Right ventricle myocardium inferior (tissue), 1 donor: Measurements from ENCODE around the gene STT3B. TPM values are rescaled to one million over a fixed set of nuclear protein-coding genes. Genes with fewer than 3 reads are reported as not detected.

Source experiments
- ATAC-seq: fragments of 200-7000 bp; cut with Tn5 transposase; one replicate; pipeline ENCODE4 v1.9.1; 2020; ENCODE audit warnings: mild to moderate bottlenecking, moderate library complexity
- DNase-seq: peaks from one replicate; pipeline ENCODE4 v3.0.0; 2021; ENCODE audit errors: missing footprints
- intact Hi-C: fragments of 100-400 bp; cut with DNase I; formaldehyde crosslinking; loops from one replicate; pipeline ENCODE4 v1.11.0; 2022
- total RNA-seq: library from RNA; stranded (reverse); fragmentation: NEBNext Ultra II Directional; extraction: Animal tissue kit (Norgen Biotek cat#: 25700); gene quantifications from one replicate; pipeline ENCODE4 v1.2.1, GENCODE V29; 2021
- donor health status: DM: no; HTN: yes; CAD: no; lungs with severe emphysema.

The STT3B gene
- total RNA-seq, 1 donor from 2014 or later = 98.6 TPM

GRCh38 chr3:31661286-31661685 lies 128.6 kb downstream of the STT3B start:
- intact Hi-C loops = no loop called here
- DNase-seq (no peak), ATAC-seq (no peak)

- intact Hi-C loops = no loop called here
- ATAC-seq (no peak), DNase-seq (no peak)
Observed at GRCh38 chr3:31661993-31662670, 129.4 kb downstream of the STT3B start.

- no peak for ATAC-seq
- DNase-seq = no peak
- intact Hi-C loops = no loop called here
Observed at GRCh38 chr3:31664031-31664430, 131.3 kb downstream of the STT3B start.

GRCh38 chr3:31667582-31667981 lies 134.9 kb downstream of the STT3B start:
- intact Hi-C loops = no loop called here
- ATAC-seq (no peak), DNase-seq (no peak)

- intact Hi-C loops = no loop called here
- no peak for ATAC-seq
Observed at GRCh38 chr3:31668242-31668641, 135.5 kb downstream of the STT3B start.

GRCh38 chr3:31670136-31670535 lies 137.4 kb downstream of the STT3B start:
- intact Hi-C loops = no loop called here
- ATAC-seq (peak; percentile 39), DNase-seq (no peak)

More at GRCh38 chr3:31668242-31668641, 135.5 kb downstream of the STT3B start:
- DNase-seq = no peak

GRCh38 chr3:31670722-31671121 lies 138.0 kb downstream of the STT3B start:
- DNase-seq = no peak
- ATAC-seq = no peak
- intact Hi-C loops = no loop called here

GRCh38 chr3:31671451-31671850 lies 138.7 kb downstream of the STT3B start:
- ATAC-seq (no peak), DNase-seq (no peak)
- intact Hi-C loops = no loop called here

GRCh38 chr3:31671976-31672375 lies 139.3 kb downstream of the STT3B start:
- ATAC-seq (no peak), DNase-seq (no peak)

GRCh38 chr3:31673950-31674349 lies 141.2 kb downstream of the STT3B start:
- DNase-seq = no peak
- ATAC-seq = no peak
- intact Hi-C loops = no loop called here

More at GRCh38 chr3:31671976-31672375, 139.3 kb downstream of the STT3B start:
- intact Hi-C loops = no loop called here

- DNase-seq = no peak
- intact Hi-C loops = no loop called here
Observed at GRCh38 chr3:31676556-31676955, 143.8 kb downstream of the STT3B start.

GRCh38 chr3:31680072-31680870 lies 147.5 kb downstream of the STT3B start:
- intact Hi-C loops = no loop called here

More at GRCh38 chr3:31676556-31676955, 143.8 kb downstream of the STT3B start:
- ATAC-seq = no peak

More at GRCh38 chr3:31680072-31680870, 147.5 kb downstream of the STT3B start:
- ATAC-seq (no peak), DNase-seq (no peak)
